GM12892 (cell line): ENCODE results near the gene RPP38.

Experiments
- POLR2A ChIP-seq: IDR thresholded peaks from 2 replicates; pipeline ENCODE4 v1.6.1; 2011; ENCODE audit warnings: low read depth, low read length, control low read depth
- POLR2AphosphoS5 ChIP-seq: IDR thresholded peaks from 2 replicates; pipeline ENCODE4 v1.6.1; 2011; ENCODE audit warnings: low read depth, low read length, control low read depth

- TF ChIP-seq POLR2A (no peak), POLR2AphosphoS5 (no peak)
These were observed 6.4 kb downstream of the RPP38 start for GRCh38 chr10:15103513-15103912.
